HAP-1 (cell line): Measurements from ENCODE around the gene SNX14.
A peak's percentile ranks its signal among the peaks of the same experiment; 100 is the strongest.
"Not testable (repeated sequence)": the region's sequence is repeated elsewhere in the genome, so short reads cannot be mapped to it uniquely, and the experiment has no call there.

Experiments used
- DNase-seq, 2 experiments: peaks; one replicate each; pipeline ENCODE4 v3.0.0-alpha.2; 2016 to 2020; ENCODE audit warnings: low spot score in 2 of 2
- H3K27me3 ChIP-seq: fragments of 250-450 bp; sonication (Bioruptor Pico); 2 replicates; pipeline ENCODE4 v1.5.1; 2020; ENCODE audit warnings: low read depth, mild to moderate bottlenecking, moderate library complexity
- H3K36me3 ChIP-seq: fragments of 250-450 bp; sonication (Bioruptor Pico); replicated peaks from 2 replicates; pipeline ENCODE4 v1.5.1; 2020; ENCODE audit warnings: mild to moderate bottlenecking
- H3K4me1 ChIP-seq: fragments of 250-450 bp; sonication (Bioruptor Pico); 2 replicates; pipeline ENCODE4 v1.5.1; 2020; ENCODE audit warnings: mild to moderate bottlenecking
- H3K4me3 ChIP-seq: fragments of 250-450 bp; sonication (Bioruptor Pico); 2 replicates; pipeline ENCODE4 v1.5.1; 2020; ENCODE audit warnings: mild to moderate bottlenecking, moderate library complexity
- H3K9me3 ChIP-seq: fragments of 250-450 bp; sonication (Bioruptor Pico); 2 replicates; pipeline ENCODE4 v1.5.1; 2020; ENCODE audit warnings: mild to moderate bottlenecking, moderate library complexity
- in situ Hi-C: fragments of 300-500 bp; cut with MboI; formaldehyde crosslinking; loops from 3 replicates; pipeline ENCODE4 v1.14.3; 2020; ENCODE audit warnings: low sequenced_read_pairs, inconsistent platforms, mixed read lengths

Gene SNX14

GRCh38 chr6:85612690-85613474 lies 19.2 kb upstream of the SNX14 start:
- peaks cover 97% of the 10 kb centered on the region for H3K36me3 ChIP-seq
- H3K9me3 ChIP-seq = no peaks in the 10 kb centered on the region
- no peaks in the 10 kb centered on the region for H3K4me1 ChIP-seq
- H3K4me3 ChIP-seq = no peak overlapping the region
- in situ Hi-C loops = no loop called here
- no peak for DNase-seq
- H3K27me3 ChIP-seq = no peaks in the 10 kb centered on the region

- no peak for DNase-seq
- H3K27me3 ChIP-seq = no peaks in the 10 kb centered on the region
- in situ Hi-C loops = no loop called here
- no peak overlapping the region for H3K4me3 ChIP-seq
- H3K36me3 ChIP-seq = peaks cover 78% of the 10 kb centered on the region
- H3K9me3 ChIP-seq = no peaks in the 10 kb centered on the region
- no peaks in the 10 kb centered on the region for H3K4me1 ChIP-seq
Measured at GRCh38 chr6:85610182-85610895, 16.7 kb upstream of the SNX14 start.

- H3K9me3 ChIP-seq = no peaks in the 10 kb centered on the region
- no peaks in the 10 kb centered on the region for H3K27me3 ChIP-seq
- H3K4me1 ChIP-seq = no peaks in the 10 kb centered on the region
- no peak for DNase-seq
- H3K36me3 ChIP-seq = no peaks in the 10 kb centered on the region; the same call in 1 of the 2 replicates
- in situ Hi-C loops = no loop called here
- H3K4me3 ChIP-seq = no peak overlapping the region
Measured at GRCh38 chr6:85602100-85602499, 8.4 kb upstream of the SNX14 start.

- DNase-seq = no peak
- H3K4me1 ChIP-seq = no peaks in the 10 kb centered on the region
- no peaks in the 10 kb centered on the region; the same call in 1 of the 2 replicates for H3K36me3 ChIP-seq
- no peaks in the 10 kb centered on the region for H3K27me3 ChIP-seq
- H3K4me3 ChIP-seq = no peak overlapping the region
- H3K9me3 ChIP-seq = no peaks in the 10 kb centered on the region
- in situ Hi-C loops = no loop called here
Measured at GRCh38 chr6:85600713-85601313, 7.2 kb upstream of the SNX14 start.

GRCh38 chr6:85594197-85594930 lies 706 bp upstream of the SNX14 start:
- Histone ChIP-seq H3K27me3 (no peaks in the 10 kb centered on the region), H3K4me1 (peaks cover 5% of the 10 kb centered on the region), H3K9me3 (no peaks in the 10 kb centered on the region), H3K4me3 (peak overlapping the region; percentile 70), H3K36me3 (no peaks in the 10 kb centered on the region)
- in situ Hi-C loops = no loop called here
- DNase-seq = peak; percentile 48 to 57

GRCh38 chr6:85592033-85592432 lies 1.6 kb downstream of the SNX14 start:
- Histone ChIP-seq H3K4me3 (no peak overlapping the region; the same call in 1 of the 2 replicates), H3K9me3 (no peaks in the 10 kb centered on the region), H3K36me3 (no peaks in the 10 kb centered on the region), H3K27me3 (no peaks in the 10 kb centered on the region), H3K4me1 (peaks cover 5% of the 10 kb centered on the region)
- DNase-seq = no peak
- in situ Hi-C loops = no loop called here

GRCh38 chr6:85591207-85591606 lies 2.5 kb downstream of the SNX14 start:
- Histone ChIP-seq H3K36me3 (no peaks in the 10 kb centered on the region), H3K4me3 (no peak overlapping the region), H3K4me1 (peaks cover 5% of the 10 kb centered on the region), H3K9me3 (no peaks in the 10 kb centered on the region), H3K27me3 (no peaks in the 10 kb centered on the region)
- in situ Hi-C loops = no loop called here
- no peak for DNase-seq

- no peak for DNase-seq
- Histone ChIP-seq H3K4me3 (no peak overlapping the region), H3K9me3 (peaks cover 8% of the 10 kb centered on the region; the same call in 1 of the 2 replicates), H3K36me3 (no peaks in the 10 kb centered on the region; the same call in 1 of the 2 replicates), H3K4me1 (no peaks in the 10 kb centered on the region), H3K27me3 (no peaks in the 10 kb centered on the region)
- in situ Hi-C loops = no loop called here
Measured at GRCh38 chr6:85585741-85586140, 7.9 kb downstream of the SNX14 start.

- H3K36me3 ChIP-seq, H3K4me1 ChIP-seq, H3K4me3 ChIP-seq, in situ Hi-C loops, DNase-seq, H3K27me3 ChIP-seq, H3K9me3 ChIP-seq: not testable (repeated sequence)
Measured at GRCh38 chr6:85582832-85583231, 10.8 kb downstream of the SNX14 start.

- Histone ChIP-seq H3K27me3 (no peaks in the 10 kb centered on the region), H3K4me1 (no peaks in the 10 kb centered on the region), H3K4me3 (no peak overlapping the region), H3K36me3 (no peaks in the 10 kb centered on the region; the same call in 1 of the 2 replicates), H3K9me3 (peaks cover 8% of the 10 kb centered on the region; the same call in 1 of the 2 replicates)
- in situ Hi-C loops = no loop called here
- no peak for DNase-seq
Measured at GRCh38 chr6:85581572-85581971, 12.1 kb downstream of the SNX14 start.

- no peaks in the 10 kb centered on the region for H3K27me3 ChIP-seq
- no peak overlapping the region for H3K4me3 ChIP-seq
- in situ Hi-C loops = no loop called here
- peaks cover 8% of the 10 kb centered on the region; the same call in 1 of the 2 replicates for H3K9me3 ChIP-seq
- peaks cover 5% of the 10 kb centered on the region for H3K4me1 ChIP-seq
- no peaks in the 10 kb centered on the region; the same call in 1 of the 2 replicates for H3K36me3 ChIP-seq
- DNase-seq = no peak
Measured at GRCh38 chr6:85580878-85581267, 12.8 kb downstream of the SNX14 start.

- H3K36me3 ChIP-seq = no peaks in the 10 kb centered on the region; the same call in 1 of the 2 replicates
- no peak for DNase-seq
- H3K27me3 ChIP-seq = no peaks in the 10 kb centered on the region
- in situ Hi-C loops = no loop called here
- H3K9me3 ChIP-seq = peaks cover 8% of the 10 kb centered on the region; the same call in 1 of the 2 replicates
- H3K4me3 ChIP-seq = no peak overlapping the region
- H3K4me1 ChIP-seq = peaks cover 8% of the 10 kb centered on the region
Measured at GRCh38 chr6:85580118-85580877, 13.4 kb downstream of the SNX14 start.

GRCh38 chr6:85579581-85579980 lies 14.1 kb downstream of the SNX14 start:
- Histone ChIP-seq H3K9me3 (peaks cover 5% of the 10 kb centered on the region; the same call in 1 of the 2 replicates), H3K27me3 (no peaks in the 10 kb centered on the region), H3K36me3 (no peaks in the 10 kb centered on the region; the same call in 1 of the 2 replicates), H3K4me1 (peaks cover 8% of the 10 kb centered on the region), H3K4me3 (no peak overlapping the region)
- DNase-seq = no peak
- in situ Hi-C loops = no loop called here
